Measurements from ENCODE around the gene MIER2.

DNA sequence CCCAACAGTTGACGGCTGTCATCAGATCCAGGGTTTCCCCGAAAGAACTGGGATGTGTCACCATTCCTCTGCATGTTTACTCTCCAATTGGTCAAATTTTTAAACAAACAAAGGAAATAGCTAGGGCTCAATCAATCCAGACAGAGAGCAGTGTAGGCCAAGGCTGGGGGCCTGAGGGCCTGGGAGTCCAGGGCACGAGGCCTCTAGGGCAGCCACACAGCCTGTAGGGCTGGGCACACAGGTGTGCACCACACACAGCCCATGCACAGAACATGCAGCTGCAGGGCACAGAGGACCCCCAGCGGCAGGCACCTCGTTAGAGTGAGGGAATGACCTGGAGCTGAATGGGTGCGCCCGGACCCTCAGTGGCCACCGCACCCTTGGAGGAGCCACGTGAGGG is 9.5 kb downstream of the MIER2 start:
- no peak for TF ChIP-seq POLR2AphosphoS5 (IDR thresholded peaks at IDR 0.05)
- TF ChIP-seq, protein P1, sequence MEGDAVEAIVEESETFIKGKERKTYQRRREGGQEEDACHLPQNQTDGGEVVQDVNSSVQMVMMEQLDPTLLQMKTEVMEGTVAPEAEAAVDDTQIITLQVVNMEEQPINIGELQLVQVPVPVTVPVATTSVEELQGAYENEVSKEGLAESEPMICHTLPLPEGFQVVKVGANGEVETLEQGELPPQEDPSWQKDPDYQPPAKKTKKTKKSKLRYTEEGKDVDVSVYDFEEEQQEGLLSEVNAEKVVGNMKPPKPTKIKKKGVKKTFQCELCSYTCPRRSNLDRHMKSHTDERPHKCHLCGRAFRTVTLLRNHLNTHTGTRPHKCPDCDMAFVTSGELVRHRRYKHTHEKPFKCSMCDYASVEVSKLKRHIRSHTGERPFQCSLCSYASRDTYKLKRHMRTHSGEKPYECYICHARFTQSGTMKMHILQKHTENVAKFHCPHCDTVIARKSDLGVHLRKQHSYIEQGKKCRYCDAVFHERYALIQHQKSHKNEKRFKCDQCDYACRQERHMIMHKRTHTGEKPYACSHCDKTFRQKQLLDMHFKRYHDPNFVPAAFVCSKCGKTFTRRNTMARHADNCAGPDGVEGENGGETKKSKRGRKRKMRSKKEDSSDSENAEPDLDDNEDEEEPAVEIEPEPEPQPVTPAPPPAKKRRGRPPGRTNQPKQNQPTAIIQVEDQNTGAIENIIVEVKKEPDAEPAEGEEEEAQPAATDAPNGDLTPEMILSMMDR (IDR thresholded peaks at IDR 0.05), result no peak
- TF ChIP-seq POLR2A (IDR thresholded peaks at IDR 0.05), result no peak
- TF ChIP-seq EP300 (IDR thresholded peaks at IDR 0.05), result no peak

Data from sigmoid colon (tissue), 4 donors.